T-cell (primary cell): ENCODE measurements around the gene CARD19. TPM values are rescaled to one million over a fixed set of nuclear protein-coding genes. Genes with fewer than 3 reads are reported as not detected.
"Not testable (repeated sequence)": the region's sequence is repeated elsewhere in the genome, so short reads cannot be mapped to it uniquely, and the experiment has no call there.

Experiments
- ATAC-seq, 4 experiments: fragments of 200-7000 bp in 3 of 4; fragments of 150-1000 bp in 1 of 4; cut with Tn5 transposase; replicated peaks in 1 of 4; 1 replicate in 3 of 4; 2 replicates in 1 of 4; pipeline ENCODE4 v1.10.0; 2021; ENCODE audit warnings: moderate library complexity in 3 of 4, mild to moderate bottlenecking in 2 of 4, moderate number of reproducible peaks in 1 of 4
- CTCF ChIA-PET, 2 donors: fragments of 300-600 bp; sonication (Branson Sonifier 250); formaldehyde crosslinking; loops; one replicate each; lab custom pipeline; 2022; ENCODE audit warnings: antibody characterized with exemption in 2 of 2; lab: Charles Lee
- POLR2A ChIA-PET, 2 donors: fragments of 300-600 bp; sonication (Branson Sonifier 250); formaldehyde crosslinking; loops; one replicate each; lab custom pipeline; 2022; ENCODE audit warnings: antibody characterized with exemption in 2 of 2; lab: Charles Lee
- DNase-seq, 35 experiments: peaks; one replicate each; pipeline versions ENCODE4 v3.0.0 to v3.0.0-alpha.2; 2013 to 2023
- H3K27ac ChIP-seq: one replicate; pipeline ENCODE4 v1.5.1; 2013; ENCODE audit warnings: low read length
- H3K27me3 ChIP-seq, 2 experiments: replicated peaks in 1 of 2; 1 replicate in 1 of 2; 2 replicates in 1 of 2; pipeline versions ENCODE4 v1.6.1 to v1.7.0; 2013; ENCODE audit warnings: low read length in 1 of 2, mixed read lengths in 1 of 2; ENCODE audit not compliant: control insufficient read depth in 2 of 2, insufficient read depth in 2 of 2; ENCODE audit errors: extremely low read depth in 1 of 2
- H3K36me3 ChIP-seq, 2 donors: 1 replicate in 1 of 2; 2 replicates in 1 of 2; pipeline versions ENCODE4 v1.6.1 to v1.7.0; 2013; ENCODE audit warnings: low read length in 1 of 2; ENCODE audit not compliant: control insufficient read depth in 2 of 2, insufficient read depth in 1 of 2; ENCODE audit errors: extremely low read depth in 1 of 2
- H3K4me1 ChIP-seq, 2 experiments: 1 replicate in 1 of 2; 2 replicates in 1 of 2; pipeline versions ENCODE4 v1.6.1 to v1.7.0; 2013; ENCODE audit warnings: low read length in 2 of 2, mixed read lengths in 1 of 2; ENCODE audit not compliant: insufficient read depth in 2 of 2, control insufficient read depth in 1 of 2; ENCODE audit errors: extremely low read depth in 1 of 2
- H3K4me3 ChIP-seq, 2 donors: 1 replicate in 1 of 2; 2 replicates in 1 of 2; pipeline versions ENCODE4 v1.5.1 to v1.7.0; 2013; ENCODE audit warnings: mild to moderate bottlenecking in 2 of 2, low read length in 1 of 2, moderate library complexity in 1 of 2; ENCODE audit not compliant: control insufficient read depth in 1 of 2; ENCODE audit errors: extremely low read depth in 1 of 2
- H3K9me3 ChIP-seq: 2 replicates; pipeline ENCODE4 v1.7.0; 2013
- H3K27ac Mint-ChIP-seq, 2 donors: one replicate each; pipeline ENCODE4 v1.8.0; 2020 to 2021; ENCODE audit warnings: mild to moderate bottlenecking in 2 of 2, mixed read lengths in 2 of 2
- H3K27me3 Mint-ChIP-seq, 2 donors: one replicate each; pipeline ENCODE4 v1.8.0; 2021 to 2022; ENCODE audit warnings: mixed read lengths in 2 of 2
- H3K36me3 Mint-ChIP-seq: one replicate; pipeline ENCODE4 v1.8.0; 2021; ENCODE audit warnings: mixed read lengths
- H3K4me1 Mint-ChIP-seq, 3 donors: one replicate each; pipeline ENCODE4 v1.8.0; 2020 to 2022; ENCODE audit warnings: mixed read lengths in 3 of 3, mild to moderate bottlenecking in 1 of 3
- H3K4me3 Mint-ChIP-seq, 3 donors: one replicate each; pipeline ENCODE4 v1.8.0; 2020 to 2022; ENCODE audit warnings: mild to moderate bottlenecking in 3 of 3, mixed read lengths in 3 of 3, moderate library complexity in 3 of 3
- H3K9me3 Mint-ChIP-seq, 3 donors: one replicate each; pipeline ENCODE4 v1.8.0; 2020 to 2022; ENCODE audit warnings: mixed read lengths in 3 of 3
- WGBS: methylation state at CpG from one replicate; pipeline ENCODE4 v1.1.5; 2013; ENCODE audit warnings: missing lambda C conversion rate; ENCODE audit not compliant: insufficient coverage; 5-methylcytosine and 5-hydroxymethylcytosine counted together
- total RNA-seq, 35 experiments: library from RNA in 6 of 35; stranded (reverse) in 6 of 35; fragments of 120-200 nt in 1 of 35; gene quantifications; one replicate each; pipeline versions ENCODE4 v1.2.1 to v1.2.4 and lab custom pipeline; 2013 to 2026

CARD19 gene
- total RNA-seq, 5 donors from 2014 or later (not counting 1 experiment from before 2014, with no cell fraction given), result 39.7 to 98.5 (median 72.8) TPM

GRCh38 chr9:93097511-93098201, 1.6 kb downstream of the CARD19 start:
- Mint-ChIP-seq H3K27ac (peak overlapping the region; percentile 97 to 98), H3K4me1 (peaks cover 66 to 70% (median 69%) of the 10 kb centered on the region in 3 donors), H3K4me3 (peak overlapping the region; percentile 85 to 91 (median 90)), H3K27me3 (no peaks in the 10 kb centered on the region), H3K36me3 (peaks cover 5% of the 10 kb centered on the region), H3K9me3 (no peaks in the 10 kb centered on the region)
- ATAC-seq (no peak), DNase-seq (peak in 2 of 35 experiments; percentile 20 to 27)
- POLR2A ChIA-PET, result interaction anchor here in 1 of 2 donors (1.3 kb wide), 1 partner anchor 10 kb away, joined by 4 read pairs; no protein-coding TSS in a partner anchor
- H3K9me3 ChIP-seq, result no peaks in the 10 kb centered on the region
- H3K27ac ChIP-seq, result peak overlapping the region; percentile 70
- peaks cover 26 to 66% of the 10 kb centered on the region in 2 experiments for H3K4me1 ChIP-seq
- no peaks in the 10 kb centered on the region for H3K27me3 ChIP-seq
- CTCF ChIA-PET, result interaction anchor here in 1 of 2 donors (0.7 to 1.2 kb wide), 2 partner anchors 11 to 94 kb away, joined by 3 to 5 read pairs; no protein-coding TSS in a partner anchor
- no peaks in the 10 kb centered on the region for H3K36me3 ChIP-seq
- 82% methylated on average over 11 of the region's 11 CpGs for WGBS
- H3K4me3 ChIP-seq, result peak overlapping the region; percentile 51 to 71

DNA sequence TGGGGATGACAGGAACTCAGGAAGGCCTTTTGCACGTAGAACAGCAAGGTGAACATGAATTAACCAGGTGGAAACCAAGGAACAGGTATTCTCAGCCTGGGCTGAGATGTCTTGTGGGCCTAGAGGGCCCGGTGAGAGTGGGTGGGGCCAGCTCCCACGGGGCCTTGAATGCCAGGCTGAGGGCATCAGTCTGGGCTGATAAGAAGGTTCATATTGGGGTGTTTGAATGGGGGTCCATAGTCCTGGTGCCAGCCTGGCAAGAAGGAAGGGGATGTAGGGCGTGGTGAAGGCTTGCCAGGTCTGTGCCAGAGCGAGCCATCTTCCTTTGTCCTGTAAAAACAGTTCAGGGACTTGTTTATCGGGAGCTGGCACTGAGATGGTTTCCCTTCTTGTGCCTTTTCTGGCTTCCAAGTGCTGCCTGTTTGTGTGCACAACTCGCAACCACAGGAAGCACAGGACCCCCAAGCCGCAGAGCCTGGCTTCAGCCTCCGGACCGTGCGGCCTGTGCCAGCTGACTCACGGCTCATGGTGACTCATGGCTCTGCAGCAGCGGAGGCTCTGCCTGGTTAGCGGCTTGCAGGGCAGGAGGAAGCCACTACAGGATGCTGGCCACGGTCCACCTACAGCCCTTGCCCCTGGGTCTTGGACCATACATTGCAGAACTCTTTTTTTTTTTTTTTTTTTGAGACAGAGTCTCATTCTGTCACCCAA, 2.4 kb downstream of the CARD19 start:
- Histone ChIP-seq H3K36me3 (no peaks in the 10 kb centered on the region), H3K27me3 (no peaks in the 10 kb centered on the region), H3K4me1 (peaks cover 26 to 59% of the 10 kb centered on the region in 2 experiments), H3K4me3 (peak overlapping the region in 1 of 2 donors; percentile 31), H3K9me3 (no peaks in the 10 kb centered on the region), H3K27ac (peak overlapping the region; percentile 70)
- DNase-seq, result peak in 25 of 35 experiments; percentile 17 to 69 (median 39)
- POLR2A ChIA-PET, result interaction anchor here in 1 of 2 donors (0.7 kb wide), 1 partner anchor 26 kb away, joined by 7 read pairs; no protein-coding TSS in a partner anchor
- peak overlapping the region; percentile 85 to 91 (median 90) for H3K4me3 Mint-ChIP-seq
- peaks cover 0 to under 1% (median 0%) of the 10 kb centered on the region in 3 donors for H3K9me3 Mint-ChIP-seq
- H3K4me1 Mint-ChIP-seq, result peaks cover 66 to 70% (median 69%) of the 10 kb centered on the region in 3 donors
- WGBS, result 26% methylated on average over 13 of the region's 15 CpGs
- H3K36me3 Mint-ChIP-seq, result peaks cover 5% of the 10 kb centered on the region
- ATAC-seq, result peak in 1 of 4 experiments; percentile 6
- peak overlapping the region; percentile 97 to 98 for H3K27ac Mint-ChIP-seq
- CTCF ChIA-PET, result interaction anchor here (0.7 to 1.2 kb wide), 5 partner anchors 11 to 95 kb away, joined by 3 to 6 read pairs (median 5); no protein-coding TSS in a partner anchor
- no peaks in the 10 kb centered on the region for H3K27me3 Mint-ChIP-seq

DNA sequence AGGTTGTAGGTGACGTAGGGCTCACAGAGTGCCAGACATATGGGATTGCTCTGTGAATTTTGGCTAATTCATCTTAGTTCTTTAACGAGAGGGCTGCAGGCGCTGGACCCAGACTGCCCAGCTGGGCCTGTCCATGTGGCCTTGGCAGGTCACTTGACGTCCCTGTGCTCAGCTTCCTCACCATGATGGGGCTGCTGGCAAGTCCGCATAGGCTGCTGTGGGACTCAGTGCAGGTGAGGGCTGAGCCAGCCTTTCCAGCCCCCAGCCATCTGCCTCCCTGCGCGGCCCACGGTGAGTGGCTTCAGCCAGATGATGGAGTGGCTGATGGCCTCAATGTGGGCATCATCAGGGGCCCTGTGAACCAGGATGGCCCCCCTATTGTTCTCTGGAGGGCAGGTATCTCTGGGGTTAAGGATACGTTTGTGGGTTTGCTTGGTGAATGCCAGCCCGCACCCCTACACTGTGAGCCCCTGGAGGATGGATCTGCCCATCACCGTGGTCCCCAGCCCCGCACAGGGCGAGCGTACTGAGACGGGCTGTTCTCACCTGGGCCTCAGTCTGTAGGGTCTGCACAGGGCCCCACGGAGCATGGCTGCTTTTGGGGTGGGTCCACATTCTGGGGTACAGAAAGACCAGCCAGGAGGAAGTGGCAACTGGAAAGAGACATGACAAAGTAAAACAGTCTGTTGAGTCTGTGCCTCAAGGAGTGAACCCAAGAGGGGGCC, 3.7 kb downstream of the CARD19 start:
- H3K9me3 Mint-ChIP-seq, result peaks cover 1 to 11% (median 6%) of the 10 kb centered on the region in 3 donors
- no peaks in the 10 kb centered on the region for H3K27me3 Mint-ChIP-seq
- no peaks in the 10 kb centered on the region for H3K36me3 ChIP-seq
- 89% methylated on average over 15 of the region's 16 CpGs for WGBS
- peaks cover 17% of the 10 kb centered on the region for H3K36me3 Mint-ChIP-seq
- DNase-seq (no peak), ATAC-seq (no peak)
- H3K4me1 ChIP-seq, result peaks cover 17 to 46% of the 10 kb centered on the region in 2 experiments
- CTCF ChIA-PET, result interaction anchor here in 1 of 2 donors (1.0 kb wide), 1 partner anchor 96 kb away, joined by 3 read pairs; no protein-coding TSS in a partner anchor
- peak overlapping the region; percentile 4 for H3K27ac ChIP-seq
- peak overlapping the region; percentile 97 to 98 for H3K27ac Mint-ChIP-seq
- no peaks in the 10 kb centered on the region for H3K27me3 ChIP-seq
- POLR2A ChIA-PET, result no interaction called here
- no peaks in the 10 kb centered on the region for H3K9me3 ChIP-seq
- H3K4me3 ChIP-seq, result no peak overlapping the region
- H3K4me3 Mint-ChIP-seq, result peak overlapping the region; percentile 85 to 91 (median 90)
- H3K4me1 Mint-ChIP-seq, result peaks cover 60 to 67% (median 66%) of the 10 kb centered on the region in 3 donors

DNA sequence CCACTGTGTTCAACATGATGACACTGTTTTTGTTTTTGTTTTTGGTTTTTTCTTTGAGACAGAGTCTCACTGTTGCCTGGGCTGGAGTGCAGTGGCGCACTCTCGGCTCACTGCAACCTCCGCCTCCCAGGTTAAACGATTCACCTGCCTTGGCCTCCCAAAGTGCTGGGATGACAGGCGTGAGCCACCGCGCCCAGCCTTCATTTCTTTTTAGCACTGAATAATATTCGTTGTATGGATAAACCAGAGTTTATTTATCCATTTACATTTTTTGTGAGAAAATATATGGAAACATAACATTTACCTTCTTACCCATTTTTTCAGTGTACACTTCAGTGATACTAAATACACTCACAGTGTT, 4.2 kb downstream of the CARD19 start:
- no peaks in the 10 kb centered on the region for H3K27me3 ChIP-seq
- no peak overlapping the region for H3K27ac ChIP-seq
- CTCF ChIA-PET, result no interaction called here
- ATAC-seq (no peak), DNase-seq (no peak)
- no peaks in the 10 kb centered on the region for H3K27me3 Mint-ChIP-seq
- peaks cover 63 to 68% (median 66%) of the 10 kb centered on the region in 3 donors for H3K4me1 Mint-ChIP-seq
- POLR2A ChIA-PET, result no interaction called here
- H3K4me3 Mint-ChIP-seq, result peak overlapping the region in 1 of 3 donors; percentile 90
- no peak overlapping the region for H3K4me3 ChIP-seq
- H3K27ac Mint-ChIP-seq, result peak overlapping the region; percentile 12 to 56
- peaks cover 13 to 44% of the 10 kb centered on the region in 2 experiments for H3K4me1 ChIP-seq
- 96% methylated on average over 4 of the region's 8 CpGs for WGBS
- no peaks in the 10 kb centered on the region for H3K36me3 ChIP-seq
- no peaks in the 10 kb centered on the region for H3K9me3 ChIP-seq
- peaks cover 4 to 14% (median 6%) of the 10 kb centered on the region in 3 donors for H3K9me3 Mint-ChIP-seq
- peaks cover 23% of the 10 kb centered on the region for H3K36me3 Mint-ChIP-seq

DNA sequence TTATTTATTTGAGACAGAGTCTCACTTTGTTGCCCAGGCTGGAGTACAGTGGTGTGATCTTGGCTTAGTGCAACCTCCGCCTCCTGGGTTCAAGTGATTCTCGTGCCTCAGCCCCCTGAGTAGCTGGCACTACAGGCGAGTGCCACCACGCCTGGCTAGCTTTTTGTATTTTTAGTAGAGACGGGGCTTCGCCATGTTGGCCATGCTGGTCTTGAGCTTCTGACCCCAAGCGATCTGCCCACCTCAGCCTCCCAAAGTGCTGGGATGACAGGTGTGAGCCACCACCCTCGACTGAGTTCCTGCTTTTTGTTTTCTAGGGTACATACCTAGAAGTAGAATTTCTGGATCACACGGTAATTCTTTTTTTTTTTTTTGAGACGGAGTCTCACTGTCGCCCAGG, 5.1 kb downstream of the CARD19 start:
- H3K36me3 ChIP-seq, H3K27me3 ChIP-seq, CTCF ChIA-PET, H3K4me3 Mint-ChIP-seq, H3K27me3 Mint-ChIP-seq, H3K9me3 ChIP-seq, ATAC-seq, H3K27ac ChIP-seq, POLR2A ChIA-PET, DNase-seq, H3K4me3 ChIP-seq: not testable (repeated sequence)
- H3K9me3 Mint-ChIP-seq, result peaks cover 4 to 14% (median 6%) of the 10 kb centered on the region in 3 donors
- peak overlapping the region in 1 of 2 donors; percentile 11 for H3K27ac Mint-ChIP-seq
- peaks cover 71 to 76% (median 74%) of the 10 kb centered on the region in 3 donors for H3K4me1 Mint-ChIP-seq
- peaks cover 27% of the 10 kb centered on the region for H3K36me3 Mint-ChIP-seq
- peaks cover 13 to 46% of the 10 kb centered on the region in 2 experiments for H3K4me1 ChIP-seq
- WGBS, result 90% methylated on average over 6 of the region's 11 CpGs
